Muscle layer of colon (tissue), 2 donors: ENCODE measurements around the gene SLC25A34.

Experiments
- H3K27ac ChIP-seq: one replicate; pipeline ENCODE4 v1.7.0; 2013; ENCODE audit warnings: low read depth, mild to moderate bottlenecking, low read length, moderate library complexity
- H3K27me3 ChIP-seq, 2 donors: one replicate each; pipeline ENCODE4 v1.7.0; 2013; ENCODE audit warnings: low read length in 2 of 2, mild to moderate bottlenecking in 2 of 2; ENCODE audit not compliant: insufficient read depth in 2 of 2, control insufficient read depth in 1 of 2
- H3K36me3 ChIP-seq: one replicate; pipeline ENCODE4 v1.7.0; 2013; ENCODE audit warnings: mild to moderate bottlenecking, low read length; ENCODE audit not compliant: insufficient read depth
- H3K4me1 ChIP-seq: one replicate; pipeline ENCODE4 v1.7.0; 2013; ENCODE audit warnings: mild to moderate bottlenecking, low read length; ENCODE audit not compliant: insufficient read depth
- H3K4me3 ChIP-seq, 2 donors: one replicate each; pipeline ENCODE4 v1.7.0; 2013; ENCODE audit warnings: low read length in 2 of 2, low read depth in 1 of 2, mild to moderate bottlenecking in 1 of 2, moderate library complexity in 1 of 2
- H3K9ac ChIP-seq: one replicate; pipeline ENCODE4 v1.7.0; 2013; ENCODE audit warnings: low read length
- H3K9me3 ChIP-seq: one replicate; pipeline ENCODE4 v1.7.0; 2013; ENCODE audit warnings: mild to moderate bottlenecking, low read length
- donor health status: abdominal sarcoma.
- donor health status: Adenocarcinoma of cecum.

SLC25A34 gene

GRCh38 chr1:15735304-15736037 lies 587 bp upstream of the SLC25A34 start:
- H3K9ac ChIP-seq = no peak overlapping the region
- H3K27me3 ChIP-seq = no peaks in the 10 kb centered on the region
- no peaks in the 10 kb centered on the region for H3K9me3 ChIP-seq
- H3K27ac ChIP-seq = peak overlapping the region; percentile 34
- peaks cover 11% of the 10 kb centered on the region for H3K4me1 ChIP-seq
- no peak overlapping the region for H3K4me3 ChIP-seq
- peaks cover 44% of the 10 kb centered on the region for H3K36me3 ChIP-seq

- H3K9me3 ChIP-seq = no peaks in the 10 kb centered on the region
- H3K9ac ChIP-seq = no peak overlapping the region
These were observed 819 bp downstream of the SLC25A34 start for GRCh38 chr1:15736892-15737261.

GRCh38 chr1:15737324-15738319 lies 1.6 kb downstream of the SLC25A34 start:
- Histone ChIP-seq H3K27ac (no peak overlapping the region), H3K9me3 (no peaks in the 10 kb centered on the region), H3K36me3 (peaks cover 22% of the 10 kb centered on the region), H3K4me3 (no peak overlapping the region), H3K27me3 (no peaks in the 10 kb centered on the region), H3K9ac (no peak overlapping the region), H3K4me1 (peaks cover 16% of the 10 kb centered on the region)

More at GRCh38 chr1:15736892-15737261, 819 bp downstream of the SLC25A34 start:
- Histone ChIP-seq H3K4me1 (peaks cover 16% of the 10 kb centered on the region), H3K36me3 (peaks cover 30% of the 10 kb centered on the region), H3K27ac (no peak overlapping the region), H3K27me3 (no peaks in the 10 kb centered on the region), H3K4me3 (no peak overlapping the region)

- Histone ChIP-seq H3K4me3 (no peak overlapping the region), H3K27ac (no peak overlapping the region), H3K9ac (no peak overlapping the region), H3K36me3 (peaks cover 13% of the 10 kb centered on the region), H3K4me1 (peaks cover 16% of the 10 kb centered on the region), H3K9me3 (no peaks in the 10 kb centered on the region), H3K27me3 (no peaks in the 10 kb centered on the region)
These were observed 2.5 kb downstream of the SLC25A34 start for GRCh38 chr1:15738416-15739113.

- no peaks in the 10 kb centered on the region for H3K27me3 ChIP-seq
- H3K9me3 ChIP-seq = no peaks in the 10 kb centered on the region
- H3K4me3 ChIP-seq = no peak overlapping the region
- no peak overlapping the region for H3K9ac ChIP-seq
- peaks cover 6% of the 10 kb centered on the region for H3K36me3 ChIP-seq
- no peak overlapping the region for H3K27ac ChIP-seq
- peaks cover 16% of the 10 kb centered on the region for H3K4me1 ChIP-seq
These were observed 3.2 kb downstream of the SLC25A34 start for GRCh38 chr1:15739259-15739658.

- Histone ChIP-seq H3K27me3 (no peaks in the 10 kb centered on the region), H3K4me1 (peaks cover 16% of the 10 kb centered on the region), H3K27ac (no peak overlapping the region), H3K36me3 (peaks cover 1% of the 10 kb centered on the region), H3K9ac (no peak overlapping the region), H3K4me3 (no peak overlapping the region), H3K9me3 (no peaks in the 10 kb centered on the region)
These were observed 3.7 kb downstream of the SLC25A34 start for GRCh38 chr1:15739745-15740144.

GRCh38 chr1:15740924-15741850 lies 5.1 kb downstream of the SLC25A34 start:
- H3K9ac ChIP-seq = no peak overlapping the region
- H3K27me3 ChIP-seq = no peaks in the 10 kb centered on the region
- no peaks in the 10 kb centered on the region for H3K9me3 ChIP-seq
- no peaks in the 10 kb centered on the region for H3K36me3 ChIP-seq
- peaks cover 7% of the 10 kb centered on the region for H3K4me1 ChIP-seq
- no peak overlapping the region for H3K27ac ChIP-seq
- no peak overlapping the region for H3K4me3 ChIP-seq

GRCh38 chr1:15742339-15742801 lies 6.3 kb downstream of the SLC25A34 start, which contains the start of gene TMEM82:
Gene TMEM82 (plus strand): TSS chr1:15742499. CDS start chr1:15742560, 61 bp downstream.
- Histone ChIP-seq H3K9me3 (no peaks in the 10 kb centered on the region), H3K27me3 (no peaks in the 10 kb centered on the region), H3K27ac (no peak within 1 kb of the TSS), H3K36me3 (no peaks in the 10 kb centered on the region), H3K4me1 (peaks cover 5% of the 10 kb centered on the region), H3K9ac (no peak within 1 kb of the TSS), H3K4me3 (no peak within 1 kb of the TSS)

GRCh38 chr1:15744122-15744679 lies 8.1 kb downstream of the SLC25A34 start:
- Histone ChIP-seq H3K9me3 (no peaks in the 10 kb centered on the region), H3K4me3 (no peak overlapping the region), H3K4me1 (peaks cover 5% of the 10 kb centered on the region), H3K27ac (no peak overlapping the region), H3K9ac (no peak overlapping the region), H3K27me3 (no peaks in the 10 kb centered on the region), H3K36me3 (no peaks in the 10 kb centered on the region)

GRCh38 chr1:15747378-15747777 lies 11.3 kb downstream of the SLC25A34 start:
- H3K36me3 ChIP-seq = no peaks in the 10 kb centered on the region
- H3K9ac ChIP-seq = no peak overlapping the region
- no peaks in the 10 kb centered on the region for H3K9me3 ChIP-seq
- no peaks in the 10 kb centered on the region for H3K4me1 ChIP-seq
- no peak overlapping the region for H3K27ac ChIP-seq
- H3K27me3 ChIP-seq = no peaks in the 10 kb centered on the region
- no peak overlapping the region for H3K4me3 ChIP-seq
